Suprapubic skin (tissue), 3 donors: ENCODE results near the gene SLC24A4.

Source experiments
- CTCF ChIP-seq, 2 donors: fragments of 200-600 bp in 1 of 2; fragments of 450-650 bp in 1 of 2; sonication (generic) in 1 of 2; IDR thresholded peaks; one replicate each; pipeline ENCODE4 v1.5.1; 2016 to 2019; ENCODE audit warnings: antibody characterized with exemption in 2 of 2, mild to moderate bottlenecking in 1 of 2, moderate library complexity in 1 of 2
- POLR2A ChIP-seq, 2 donors: fragments of 450-650 bp; IDR thresholded peaks; one replicate each; pipeline ENCODE4 v1.6.1; 2017; ENCODE audit warnings: antibody characterized with exemption in 2 of 2, mild to moderate bottlenecking in 2 of 2, moderate library complexity in 2 of 2

GRCh38 chr14:92389598-92390158, 66.7 kb downstream of the SLC24A4 start:
- TF ChIP-seq CTCF (IDR thresholded peaks at IDR 0.05) (no peak), POLR2A (IDR thresholded peaks at IDR 0.05) (no peak)
